HEK293 (cell line): ENCODE measurements around the gene PYGO2.

Source experiments
- PRDM10 ChIP-seq: fragments of 450-650 bp; formaldehyde crosslinking; IDR thresholded peaks from 2 replicates; pipeline ENCODE4 v1.5.1; 2016; ENCODE audit warnings: missing biosample characterization, missing genetic modification characterization
- ZNF114 ChIP-seq: fragments of 450-650 bp; formaldehyde crosslinking; IDR thresholded peaks from 2 replicates; pipeline ENCODE4 v1.5.0; 2017; ENCODE audit warnings: missing biosample characterization, missing genetic modification characterization
- ZNF518A ChIP-seq: fragments of 450-650 bp; formaldehyde crosslinking; conservative IDR thresholded peaks from 2 replicates; pipeline ENCODE4 v1.5.1; 2016; ENCODE audit warnings: low read depth, missing biosample characterization, missing genetic modification characterization
- ZNF521 ChIP-seq: fragments of 450-650 bp; formaldehyde crosslinking; IDR thresholded peaks from 2 replicates; pipeline ENCODE4 v1.5.1; 2017; ENCODE audit warnings: missing biosample characterization, mild to moderate bottlenecking, missing genetic modification characterization
- ZNF747 ChIP-seq: fragments of 450-650 bp; formaldehyde crosslinking; IDR thresholded peaks from 2 replicates; pipeline ENCODE4 v1.5.1; 2016; ENCODE audit warnings: missing biosample characterization, missing genetic modification characterization
- ZSCAN5A ChIP-seq: fragments of 450-650 bp; formaldehyde crosslinking; IDR thresholded peaks from 2 replicates; pipeline ENCODE4 v1.5.1; 2016; ENCODE audit warnings: missing biosample characterization, missing genetic modification characterization
- TF ChIP-seq, protein P1 (sequence below): fragments of 450-650 bp; formaldehyde crosslinking; IDR thresholded peaks from 2 replicates; pipeline ENCODE4 v1.5.1; 2016; ENCODE audit warnings: missing biosample characterization, missing genetic modification characterization

DNA sequence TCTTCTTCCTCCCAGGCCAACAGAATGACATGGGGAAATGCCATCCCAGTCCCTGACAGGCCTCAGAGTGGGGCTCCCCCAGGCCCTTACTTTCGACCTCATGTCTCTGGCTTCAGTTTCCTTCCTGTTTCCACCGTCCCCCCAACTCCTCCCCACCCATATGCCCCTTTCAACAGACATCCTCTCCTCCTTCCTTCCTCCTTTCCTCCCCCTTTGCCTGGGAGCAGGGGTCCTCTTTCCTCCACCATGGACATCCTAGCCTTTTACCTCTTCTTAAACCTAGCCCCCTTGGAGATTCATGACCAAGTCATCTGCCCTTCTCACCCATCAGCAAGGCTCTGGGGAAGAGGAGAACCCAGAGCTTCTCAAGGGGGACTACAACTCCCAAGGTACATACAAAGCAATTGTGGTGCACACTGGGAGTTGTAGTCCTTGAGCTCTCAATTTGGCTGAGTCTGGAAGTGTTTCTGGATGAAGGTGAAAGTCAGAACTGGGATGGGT lies 45.1 kb upstream of the PYGO2 start:
- TF ChIP-seq ZNF114 (tag by site-specific recombination) = no peak
- TF ChIP-seq PRDM10 (tag by site-specific recombination) = no peak
- TF ChIP-seq, protein P1, sequence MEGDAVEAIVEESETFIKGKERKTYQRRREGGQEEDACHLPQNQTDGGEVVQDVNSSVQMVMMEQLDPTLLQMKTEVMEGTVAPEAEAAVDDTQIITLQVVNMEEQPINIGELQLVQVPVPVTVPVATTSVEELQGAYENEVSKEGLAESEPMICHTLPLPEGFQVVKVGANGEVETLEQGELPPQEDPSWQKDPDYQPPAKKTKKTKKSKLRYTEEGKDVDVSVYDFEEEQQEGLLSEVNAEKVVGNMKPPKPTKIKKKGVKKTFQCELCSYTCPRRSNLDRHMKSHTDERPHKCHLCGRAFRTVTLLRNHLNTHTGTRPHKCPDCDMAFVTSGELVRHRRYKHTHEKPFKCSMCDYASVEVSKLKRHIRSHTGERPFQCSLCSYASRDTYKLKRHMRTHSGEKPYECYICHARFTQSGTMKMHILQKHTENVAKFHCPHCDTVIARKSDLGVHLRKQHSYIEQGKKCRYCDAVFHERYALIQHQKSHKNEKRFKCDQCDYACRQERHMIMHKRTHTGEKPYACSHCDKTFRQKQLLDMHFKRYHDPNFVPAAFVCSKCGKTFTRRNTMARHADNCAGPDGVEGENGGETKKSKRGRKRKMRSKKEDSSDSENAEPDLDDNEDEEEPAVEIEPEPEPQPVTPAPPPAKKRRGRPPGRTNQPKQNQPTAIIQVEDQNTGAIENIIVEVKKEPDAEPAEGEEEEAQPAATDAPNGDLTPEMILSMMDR (tag by site-specific recombination) = no peak
- no peak for TF ChIP-seq ZNF521 (tag by site-specific recombination)
- TF ChIP-seq ZNF747 = no peak
- TF ChIP-seq ZSCAN5A = no peak
- TF ChIP-seq ZNF518A (tag by site-specific recombination) = no peak
